CD14-positive monocyte (primary cell): ENCODE data around the gene TOM1L2. TPM values are rescaled to one million over a fixed set of nuclear protein-coding genes. Genes with fewer than 3 reads are reported as not detected.
A peak's percentile ranks its signal among the peaks of the same experiment; 100 is the strongest.

Experiments
- DNase-seq, 3 donors: peaks; one replicate each; pipeline ENCODE4 v3.0.0-alpha.2; 2011 to 2022
- H2AFZ ChIP-seq: 2 replicates; pipeline ENCODE4 v1.6.0; 2012; ENCODE audit warnings: mild to moderate bottlenecking, low read depth, low read length, inconsistent platforms; ENCODE audit not compliant: insufficient read depth, poor library complexity, severe bottlenecking
- H3K27ac ChIP-seq, 2 donors: 1 replicate in 1 of 2; 2 replicates in 1 of 2; pipeline ENCODE4 v1.5.1; 2012 to 2013; ENCODE audit warnings: low read length in 2 of 2, control low read depth in 1 of 2, inconsistent platforms in 1 of 2, low read depth in 1 of 2, mild to moderate bottlenecking in 1 of 2
- H3K27me3 ChIP-seq, 2 donors: one replicate each; pipeline versions ENCODE4 v1.6.0 to v1.6.1; 2011 to 2013; ENCODE audit warnings: low read length in 2 of 2; ENCODE audit not compliant: control insufficient read depth in 2 of 2, insufficient read depth in 2 of 2
- H3K36me3 ChIP-seq, 2 donors: replicated peaks in 1 of 2; 1 replicate in 1 of 2; 2 replicates in 1 of 2; pipeline versions ENCODE4 v1.5.1 to v1.6.1; 2012 to 2013; ENCODE audit warnings: low read length in 2 of 2, control low read depth in 1 of 2, inconsistent platforms in 1 of 2, mild to moderate bottlenecking in 1 of 2; ENCODE audit not compliant: insufficient read depth in 2 of 2, control insufficient read depth in 1 of 2
- H3K4me1 ChIP-seq, 2 donors: 1 replicate in 1 of 2; 2 replicates in 1 of 2; pipeline versions ENCODE4 v1.5.1 to v1.6.1; 2012 to 2013; ENCODE audit warnings: low read length in 2 of 2, control low read depth in 1 of 2, inconsistent platforms in 1 of 2, mild to moderate bottlenecking in 1 of 2, moderate library complexity in 1 of 2; ENCODE audit not compliant: insufficient read depth in 2 of 2, control insufficient read depth in 1 of 2
- H3K4me2 ChIP-seq: replicated peaks from 2 replicates; pipeline ENCODE3; 2012; ENCODE audit warnings: low read length, moderate library complexity, mild to moderate bottlenecking; ENCODE audit not compliant: poor library complexity, severe bottlenecking; ENCODE audit errors: extremely low read depth
- H3K4me3 ChIP-seq, 3 experiments: fragments of 200-600 bp in 1 of 3; sonication (generic) in 1 of 3; replicated peaks in 1 of 3; 1 replicate in 2 of 3; 2 replicates in 1 of 3; pipeline ENCODE4 v1.5.1; 2011 to 2013; ENCODE audit warnings: low read length in 3 of 3, mild to moderate bottlenecking in 3 of 3, control low read depth in 2 of 3, low read depth in 2 of 3, inconsistent platforms in 1 of 3, moderate library complexity in 1 of 3
- H3K79me2 ChIP-seq: 2 replicates; pipeline ENCODE4 v1.6.0; 2012; ENCODE audit warnings: mild to moderate bottlenecking, control low read depth, inconsistent platforms, low read length, moderate library complexity; ENCODE audit not compliant: insufficient read depth
- H3K9ac ChIP-seq: 2 replicates; pipeline ENCODE4 v1.6.0; 2017; ENCODE audit warnings: low read length, mild to moderate bottlenecking; ENCODE audit not compliant: insufficient read depth, poor library complexity, severe bottlenecking
- H3K9me3 ChIP-seq, 2 donors: replicated peaks in 1 of 2; 1 replicate in 1 of 2; 2 replicates in 1 of 2; pipeline versions ENCODE4 v1.5.1 to v1.6.1; 2012 to 2013; ENCODE audit warnings: low read length in 2 of 2, control low read depth in 1 of 2; ENCODE audit not compliant: control insufficient read depth in 1 of 2, insufficient read depth in 1 of 2
- H4K20me1 ChIP-seq: 2 replicates; pipeline ENCODE4 v1.6.0; 2012; ENCODE audit warnings: mild to moderate bottlenecking, low read length, control low read depth, moderate library complexity; ENCODE audit not compliant: insufficient read depth
- H3K27ac Mint-ChIP-seq, 7 donors: one replicate each; pipeline ENCODE4 v1.8.0; 2020; ENCODE audit warnings: mild to moderate bottlenecking in 7 of 7, mixed read lengths in 7 of 7, moderate library complexity in 6 of 7, inconsistent platforms in 2 of 7
- H3K27me3 Mint-ChIP-seq, 3 donors: one replicate each; pipeline ENCODE4 v1.8.0; 2021 to 2022; ENCODE audit warnings: low read depth in 3 of 3, mild to moderate bottlenecking in 3 of 3, mixed read lengths in 3 of 3, moderate library complexity in 3 of 3, inconsistent platforms in 1 of 3
- H3K36me3 Mint-ChIP-seq, 2 donors: one replicate each; pipeline ENCODE4 v1.8.0; 2020; ENCODE audit warnings: mixed read lengths in 2 of 2, inconsistent platforms in 1 of 2, mild to moderate bottlenecking in 1 of 2
- H3K4me1 Mint-ChIP-seq: one replicate; pipeline ENCODE4 v1.8.0; 2020; ENCODE audit warnings: mild to moderate bottlenecking, mixed read lengths
- H3K4me3 Mint-ChIP-seq, 2 donors: one replicate each; pipeline ENCODE4 v1.8.0; 2020; ENCODE audit warnings: mild to moderate bottlenecking in 2 of 2, mixed read lengths in 2 of 2, moderate library complexity in 1 of 2
- H3K9me3 Mint-ChIP-seq, 7 donors: one replicate each; pipeline ENCODE4 v1.8.0; 2020 to 2022; ENCODE audit warnings: mixed read lengths in 7 of 7, mild to moderate bottlenecking in 6 of 7, moderate library complexity in 6 of 7, inconsistent platforms in 2 of 7
- CTCF ChIP-seq: fragments of 200-600 bp; IDR thresholded peaks from one replicate; pipeline ENCODE4 v1.8.0; 2022; ENCODE audit warnings: antibody characterized with exemption, mild to moderate bottlenecking
- WGBS: methylation state at CpG from one replicate; pipeline ENCODE4 v1.1.5; 2013; ENCODE audit warnings: missing lambda C conversion rate; ENCODE audit not compliant: insufficient coverage; 5-methylcytosine and 5-hydroxymethylcytosine counted together
- intact Hi-C, 2 donors: fragments of 100-400 bp; cut with micrococcal nuclease; formaldehyde crosslinking; loops; one replicate each; pipeline versions ENCODE4 v1.15.0 to v1.15.1; 2023
- polyA plus RNA-seq, 3 donors: library from polyadenylated mRNA; depleted of rRNA in 1 of 3; unstranded in 2 of 3; stranded (reverse) in 1 of 3; fragments of 300-500 nt in 2 of 3; fragments of >200 nt in 1 of 3; fragmentation: Illumina TruSeq in 2 of 3; gene quantifications; 1 replicate in 2 of 3; 2 replicates in 1 of 3; pipeline ENCODE4 v1.2.3, GENCODE V29; 2012 to 2021

TOM1L2 gene
- polyA plus RNA-seq, 3 donors: 1.7 to 28.2 (median 2.8) TPM

GRCh38 chr17:17985153-17985552 is 13.0 kb upstream of the TOM1L2 start:
- DNase-seq: no peak
- TF ChIP-seq CTCF: no peak
- Histone ChIP-seq H3K79me2 (no peaks in the 10 kb centered on the region), H4K20me1 (no peaks in the 10 kb centered on the region), H3K4me2 (no peak overlapping the region), H3K4me3 (no peak overlapping the region), H3K36me3 (no peaks in the 10 kb centered on the region), H3K9ac (no peak overlapping the region), H3K27me3 (no peaks in the 10 kb centered on the region), H3K9me3 (no peaks in the 10 kb centered on the region), H3K27ac (no peak overlapping the region), H2AFZ (no peak overlapping the region), H3K4me1 (no peaks in the 10 kb centered on the region)
- H3K9me3 Mint-ChIP-seq: peaks cover 0 to 3% (median 0%) of the 10 kb centered on the region in 7 donors
- WGBS: 100% methylated on average over 1 of the region's 2 CpGs
- peak overlapping the region in 1 of 7 donors; percentile 42 for H3K27ac Mint-ChIP-seq
- intact Hi-C loops: no loop called here
- H3K36me3 Mint-ChIP-seq: no peaks in the 10 kb centered on the region
- H3K4me1 Mint-ChIP-seq: no peaks in the 10 kb centered on the region
- H3K4me3 Mint-ChIP-seq: no peak overlapping the region
- peaks cover 0 to 6% (median 2%) of the 10 kb centered on the region in 3 donors for H3K27me3 Mint-ChIP-seq

- Histone ChIP-seq H3K9ac (no peak overlapping the region), H3K79me2 (no peaks in the 10 kb centered on the region), H3K36me3 (no peaks in the 10 kb centered on the region), H3K9me3 (no peaks in the 10 kb centered on the region), H3K27ac (no peak overlapping the region), H2AFZ (no peak overlapping the region), H3K27me3 (no peaks in the 10 kb centered on the region), H3K4me2 (no peak overlapping the region), H3K4me3 (no peak overlapping the region), H4K20me1 (no peaks in the 10 kb centered on the region), H3K4me1 (peaks cover 12 to 13% of the 10 kb centered on the region in 2 donors)
- no peak for TF ChIP-seq CTCF
- peaks cover 9% of the 10 kb centered on the region for H3K4me1 Mint-ChIP-seq
- peaks cover 0 to 3% (median 0%) of the 10 kb centered on the region in 7 donors for H3K9me3 Mint-ChIP-seq
- 94% methylated on average over 6 of the region's 6 CpGs for WGBS
- intact Hi-C loops: no loop called here
- H3K4me3 Mint-ChIP-seq: no peak overlapping the region
- peaks cover 0 to 3% (median 2%) of the 10 kb centered on the region in 3 donors for H3K27me3 Mint-ChIP-seq
- DNase-seq: no peak
- no peaks in the 10 kb centered on the region for H3K36me3 Mint-ChIP-seq
- no peak overlapping the region for H3K27ac Mint-ChIP-seq
Measured at GRCh38 chr17:17983776-17984175, 11.6 kb upstream of the TOM1L2 start.
